Neural cell (in vitro differentiated cells): ENCODE results near the gene ZNF260.

Experiments
- CTCF ChIP-seq: fragments of 450-650 bp; IDR thresholded peaks from 2 replicates; pipeline ENCODE4 v1.5.1; 2014; ENCODE audit warnings: antibody characterized with exemption, mild to moderate bottlenecking, moderate library complexity; ENCODE audit not compliant: poor library complexity, severe bottlenecking
- EP300 ChIP-seq: fragments of 450-650 bp; conservative IDR thresholded peaks from 2 replicates; pipeline ENCODE4 v1.6.1; 2014; ENCODE audit warnings: antibody characterized with exemption, mild to moderate bottlenecking, moderate library complexity; ENCODE audit not compliant: poor library complexity, severe bottlenecking
- POLR2AphosphoS5 ChIP-seq: IDR thresholded peaks from 2 replicates; pipeline ENCODE4 v1.6.1; 2012

GRCh38 chr19:36483653-36484052 is 44.4 kb downstream of the ZNF260 start:
- no peak for TF ChIP-seq CTCF
- TF ChIP-seq EP300 = no peak
- no peak for TF ChIP-seq POLR2AphosphoS5
